Stimulated activated CD4-positive, alpha-beta T cell treated with anti-CD3 and anti-CD28 coated beads, Interleukin-1b, Interleukin-23, amount 100 ng/mL, for 48 hours (primary cell): Measurements from ENCODE around the gene ZNF331.
"Not testable (repeated sequence)": the region's sequence is repeated elsewhere in the genome, so short reads cannot be mapped to it uniquely, and the experiment has no call there.

Experiments used
- DNase-seq: peaks from one replicate; pipeline ENCODE4 v3.0.0-alpha.2; 2020

The ZNF331 gene

GRCh38 chr19:53537521-53538377, at the start of gene ZNF331:
ZNF331 (plus strand) TSS chr19:53538145; CDS start chr19:53569377, 31,232 bp downstream.
- DNase-seq: peak; percentile 88

- DNase-seq: no peak
These were observed 45.8 kb upstream of the ZNF331 start for GRCh38 chr19:53492153-53492552.

- not testable (repeated sequence) for DNase-seq
These were observed 40.5 kb upstream of the ZNF331 start for GRCh38 chr19:53497311-53498023.

- not testable (repeated sequence) for DNase-seq
These were observed 39.9 kb upstream of the ZNF331 start for GRCh38 chr19:53498024-53498395.

GRCh38 chr19:53503151-53503550, 34.8 kb upstream of the ZNF331 start:
- not testable (repeated sequence) for DNase-seq

- not testable (repeated sequence) for DNase-seq
These were observed 34.1 kb upstream of the ZNF331 start for GRCh38 chr19:53503671-53504364.

GRCh38 chr19:53504365-53504703, 33.6 kb upstream of the ZNF331 start:
- DNase-seq: not testable (repeated sequence)

- no peak for DNase-seq
These were observed 33.1 kb upstream of the ZNF331 start for GRCh38 chr19:53504885-53505284.

GRCh38 chr19:53506728-53507127, 31.2 kb upstream of the ZNF331 start:
- DNase-seq: no peak

GRCh38 chr19:53507523-53508442, 30.2 kb upstream of the ZNF331 start:
- DNase-seq: no peak

- DNase-seq: no peak
These were observed 28.5 kb upstream of the ZNF331 start for GRCh38 chr19:53509443-53509842.

GRCh38 chr19:53509845-53510244, 28.1 kb upstream of the ZNF331 start:
- DNase-seq: no peak

GRCh38 chr19:53511357-53511756, 26.6 kb upstream of the ZNF331 start:
- DNase-seq: no peak

- DNase-seq: peak; percentile 47
These were observed 26.0 kb upstream of the ZNF331 start for GRCh38 chr19:53511933-53512374.

GRCh38 chr19:53515047-53515446, 22.9 kb upstream of the ZNF331 start:
- DNase-seq: not testable (repeated sequence)

GRCh38 chr19:53517114-53517741, 20.7 kb upstream of the ZNF331 start:
- no peak for DNase-seq

- no peak for DNase-seq
These were observed 19.8 kb upstream of the ZNF331 start for GRCh38 chr19:53518121-53518520.

- no peak for DNase-seq
These were observed 19.2 kb upstream of the ZNF331 start for GRCh38 chr19:53518716-53519115.

- DNase-seq: no peak
These were observed 18.5 kb upstream of the ZNF331 start for GRCh38 chr19:53519446-53519845.

GRCh38 chr19:53520163-53520546, 17.8 kb upstream of the ZNF331 start:
- DNase-seq: no peak

- peak; percentile 89 for DNase-seq
These were observed 17.2 kb upstream of the ZNF331 start for GRCh38 chr19:53520547-53521372.
